SK-N-SH (cell line): ENCODE results near the gene AACS. TPM values are rescaled to one million over a fixed set of nuclear protein-coding genes. Genes with fewer than 3 reads are reported as not detected.

ENCODE experiments used
- CTCF ChIA-PET: fragments of 300-600, 350-600 bp; formaldehyde crosslinking; extraction: SDS; loops from one replicate; lab custom pipeline; 2021; lab: Yijun Ruan, JAX
- POLR2A ChIA-PET: fragments of 350-600 bp; sonication (Branson Sonifier 250); formaldehyde crosslinking; extraction: SDS; loops from one replicate; lab custom pipeline; 2020; ENCODE audit warnings: antibody characterized with exemption, inconsistent platforms; lab: Yijun Ruan, JAX
- DNase-seq: peaks from one replicate; pipeline ENCODE4 v3.0.0; 2012
- H2AFZ ChIP-seq: fragments of 200-600 bp; sonication (generic); 2 replicates; pipeline ENCODE4 v1.8.1; 2016; ENCODE audit warnings: antibody characterized with exemption, mild to moderate bottlenecking, low read depth
- H3F3A ChIP-seq: fragments of 200-600 bp; sonication (generic); replicated peaks from 2 replicates; pipeline ENCODE3; 2016; ENCODE audit warnings: antibody characterized with exemption, mild to moderate bottlenecking; ENCODE audit not compliant: insufficient read depth
- H3K27ac ChIP-seq, 2 experiments: fragments of 200-500 bp in 1 of 2; fragments of 200-600 bp in 1 of 2; sonication (Bioruptor generic) in 1 of 2; sonication (generic), shearing (Covaris generic) in 1 of 2; 2 replicates each; pipeline versions ENCODE4 v1.5.1 to v1.6.1; 2014 to 2016; ENCODE audit warnings: low read depth in 2 of 2, inconsistent platforms in 1 of 2, low read length in 1 of 2, mild to moderate bottlenecking in 1 of 2, mixed read lengths in 1 of 2
- H3K27me3 ChIP-seq: fragments of 200-600 bp; sonication (generic), shearing (Covaris generic); 2 replicates; pipeline ENCODE4 v1.6.1; 2016; ENCODE audit warnings: mixed run types; ENCODE audit not compliant: insufficient read depth
- H3K36me3 ChIP-seq, 2 experiments: fragments of 200-500 bp in 1 of 2; fragments of 200-600 bp in 1 of 2; sonication (Bioruptor generic) in 1 of 2; sonication (generic) in 1 of 2; replicated peaks in 1 of 2; 2 replicates each; pipeline versions ENCODE3 to v1.5.1; 2014 to 2016; ENCODE audit warnings: low read length in 1 of 2, mild to moderate bottlenecking in 1 of 2; ENCODE audit not compliant: insufficient read depth in 2 of 2, control insufficient read depth in 1 of 2
- H3K4me1 ChIP-seq, 2 experiments: fragments of 200-500 bp in 1 of 2; fragments of 200-600 bp in 1 of 2; sonication (Bioruptor generic) in 1 of 2; sonication (generic), shearing (Covaris generic) in 1 of 2; 2 replicates each; pipeline versions ENCODE4 v1.5.1 to v1.6.1; 2014 to 2016; ENCODE audit warnings: low read depth in 1 of 2, low read length in 1 of 2, mixed run types in 1 of 2; ENCODE audit not compliant: insufficient read depth in 2 of 2, control insufficient read depth in 1 of 2
- H3K4me2 ChIP-seq: fragments of 200-600 bp; sonication (generic), shearing (Covaris generic); 2 replicates; pipeline ENCODE4 v1.6.1; 2017; ENCODE audit warnings: mixed run types
- H3K4me3 ChIP-seq, 2 experiments: fragments of 200-500 bp in 1 of 2; fragments of 200-600 bp in 1 of 2; sonication (Bioruptor generic) in 1 of 2; sonication (generic), shearing (Covaris generic) in 1 of 2; 2 replicates each; pipeline versions ENCODE4 v1.5.1 to v1.8.1; 2014 to 2016; ENCODE audit warnings: low read depth in 2 of 2, inconsistent platforms in 1 of 2, low read length in 1 of 2, mild to moderate bottlenecking in 1 of 2, mixed read lengths in 1 of 2, moderate library complexity in 1 of 2
- H3K79me2 ChIP-seq: fragments of 200-600 bp; sonication (generic); 2 replicates; pipeline ENCODE4 v1.8.1; 2017; ENCODE audit warnings: mild to moderate bottlenecking; ENCODE audit not compliant: insufficient read depth
- H3K9ac ChIP-seq: fragments of 200-600 bp; sonication (generic); 2 replicates; pipeline ENCODE4 v1.6.1; 2017; ENCODE audit warnings: mixed run types
- H3K9me2 ChIP-seq: fragments of 200-600 bp; sonication (generic); 2 replicates; pipeline ENCODE4 v1.6.1; 2017; ENCODE audit warnings: mixed run types
- H3K9me3 ChIP-seq: fragments of 200-600 bp; sonication (generic); 2 replicates; pipeline ENCODE4 v1.6.1; 2017; ENCODE audit warnings: mixed run types, mild to moderate bottlenecking, moderate library complexity
- H4K20me1 ChIP-seq: fragments of 200-600 bp; sonication (generic); 2 replicates; pipeline ENCODE4 v1.6.1; 2017; ENCODE audit warnings: mild to moderate bottlenecking, mixed run types; ENCODE audit not compliant: insufficient read depth
- EP300 ChIP-seq, 2 experiments: IDR thresholded peaks; 2 replicates each; pipeline versions ENCODE4 v1.4.0 to v1.6.1; 2012; ENCODE audit warnings: borderline replicate concordance in 1 of 2, low read depth in 1 of 2, low read length in 1 of 2
- EZH2phosphoT487 ChIP-seq: fragments of 200-600 bp; sonication (generic); IDR thresholded peaks from 2 replicates; pipeline ENCODE4 v1.6.1; 2017; ENCODE audit warnings: low read depth, mixed run types, mild to moderate bottlenecking, antibody characterized with exemption, moderate library complexity, borderline replicate concordance
- FOSL2 ChIP-seq: IDR thresholded peaks from 2 replicates; pipeline ENCODE4 v1.4.0; 2012; ENCODE audit warnings: low read depth, mild to moderate bottlenecking, moderate library complexity, borderline replicate concordance
- FOXM1 ChIP-seq: IDR thresholded peaks from 2 replicates; pipeline ENCODE4 v1.4.0; 2012; ENCODE audit warnings: low read depth, mild to moderate bottlenecking
- GATA2 ChIP-seq: sonication (generic); formaldehyde crosslinking; IDR thresholded peaks from 2 replicates; pipeline ENCODE4 v1.5.0; 2020; ENCODE audit warnings: mild to moderate bottlenecking, missing genetic modification reagents
- IRF3 ChIP-seq: fragments of 150-350 bp; IDR thresholded peaks from 2 replicates; pipeline ENCODE4 v1.6.1; 2016; ENCODE audit warnings: mild to moderate bottlenecking, low read depth, low read length
- JUND ChIP-seq: IDR thresholded peaks from 2 replicates; pipeline ENCODE4 v1.4.0; 2012
- MAX ChIP-seq: IDR thresholded peaks from 2 replicates; pipeline ENCODE4 v1.4.0; 2012; ENCODE audit warnings: low read depth
- MEF2A ChIP-seq: IDR thresholded peaks from 2 replicates; pipeline ENCODE4 v1.4.0; 2012; ENCODE audit warnings: low read depth, borderline replicate concordance
- MXI1 ChIP-seq: IDR thresholded peaks from 2 replicates; pipeline ENCODE4 v1.6.1; 2012; ENCODE audit warnings: mild to moderate bottlenecking, low read depth, low read length, improper control_type of control experiment
- NRF1 ChIP-seq: IDR thresholded peaks from 2 replicates; pipeline ENCODE4 v1.6.1; 2012; ENCODE audit warnings: low read depth, mild to moderate bottlenecking, low read length
- REST ChIP-seq: IDR thresholded peaks from 2 replicates; pipeline ENCODE4 v1.6.1; 2012; ENCODE audit warnings: mild to moderate bottlenecking, low read depth, low read length, moderate library complexity
- RFX5 ChIP-seq: IDR thresholded peaks from 2 replicates; pipeline ENCODE4 v1.6.1; 2012; ENCODE audit warnings: mild to moderate bottlenecking, improper control_type of control experiment, low read length
- SIN3A ChIP-seq: IDR thresholded peaks from 2 replicates; pipeline ENCODE4 v1.6.1; 2012; ENCODE audit warnings: low read depth, mild to moderate bottlenecking, low read length, moderate library complexity, borderline replicate concordance
- TAF1 ChIP-seq: IDR thresholded peaks from 2 replicates; pipeline ENCODE4 v1.6.1; 2012; ENCODE audit warnings: low read depth, mild to moderate bottlenecking, low read length, moderate library complexity, borderline replicate concordance
- TCF12 ChIP-seq: IDR thresholded peaks from 2 replicates; pipeline ENCODE4 v1.4.0; 2012
- USF1 ChIP-seq: IDR thresholded peaks from 2 replicates; pipeline ENCODE4 v1.4.0; 2012; ENCODE audit warnings: low read depth, borderline replicate concordance
- ZBTB33 ChIP-seq: IDR thresholded peaks from 2 replicates; pipeline ENCODE4 v1.4.0; 2012; ENCODE audit warnings: low read depth, borderline replicate concordance
- WGBS: methylation state at CpG from one replicate; pipeline ENCODE4 v1.1.6; 2017; ENCODE audit warnings: low lambda C conversion rate; 5-methylcytosine and 5-hydroxymethylcytosine counted together
- polyA plus RNA-seq, 3 experiments: library from polyadenylated mRNA; depleted of rRNA; stranded (reverse); fragments of >200 nt; gene quantifications; 2 replicates each; pipeline ENCODE4 v1.2.3, GENCODE V29; 2012

AACS gene
- polyA plus RNA-seq, 1 of the 3 experiments (the other 2 are of a cell fraction), result 17.3 TPM

GRCh38 chr12:125033288-125033687, 31.9 kb upstream of the AACS start:
- no peak for DNase-seq
- peaks cover 0 to 2% of the 10 kb centered on the region in 2 experiments; a peak in 1 of 4 replicates for H3K4me1 ChIP-seq
- H3K79me2 ChIP-seq, result no peaks in the 10 kb centered on the region
- no peak overlapping the region for H3K9ac ChIP-seq
- no peak overlapping the region for H3K4me2 ChIP-seq
- POLR2A ChIA-PET, result no interaction called here
- 92% methylated on average over 9 of the region's 9 CpGs for WGBS
- H3K9me2 ChIP-seq, result no peaks in the 10 kb centered on the region
- no peak overlapping the region for H2AFZ ChIP-seq
- no peak overlapping the region for H3K27ac ChIP-seq
- H3K36me3 ChIP-seq, result no peaks in the 10 kb centered on the region
- no peaks in the 10 kb centered on the region for H4K20me1 ChIP-seq
- CTCF ChIA-PET, result no interaction called here
- H3K27me3 ChIP-seq, result no peaks in the 10 kb centered on the region
- TF ChIP-seq EP300 (IDR thresholded peaks at IDR 0.05; ENCODE audit: borderline replicate concordance in 1 of 2, low read depth in 1 of 2, low read length in 1 of 2), result no peak
- TF ChIP-seq, all 33 proteins: peak for 0
- Histone ChIP-seq H3F3A (peaks cover 3% of the 10 kb centered on the region), H3K9me3 (no peaks in the 10 kb centered on the region), H3K4me3 (no peak overlapping the region)

GRCh38 chr12:125038976-125039625, 26.1 kb upstream of the AACS start:
- Histone ChIP-seq H3K9ac (no peak overlapping the region), H3K9me2 (no peaks in the 10 kb centered on the region), H3K79me2 (no peaks in the 10 kb centered on the region), H3K27ac (no peak overlapping the region), H3K36me3 (no peaks in the 10 kb centered on the region), H3F3A (no peaks in the 10 kb centered on the region), H3K27me3 (no peaks in the 10 kb centered on the region), H3K9me3 (no peaks in the 10 kb centered on the region), H3K4me1 (no peaks in the 10 kb centered on the region), H3K4me2 (no peak overlapping the region), H4K20me1 (no peaks in the 10 kb centered on the region), H2AFZ (no peak overlapping the region), H3K4me3 (no peak overlapping the region)
- no peak for TF ChIP-seq MXI1
- TF ChIP-seq SIN3A, result no peak
- TF ChIP-seq GATA2, result no peak
- TF ChIP-seq MEF2A, result no peak
- no peak for TF ChIP-seq FOSL2
- no peak for TF ChIP-seq IRF3
- no peak for TF ChIP-seq RFX5
- no peak for TF ChIP-seq MAX
- no peak for TF ChIP-seq JUND
- no peak for TF ChIP-seq NRF1
- no peak for TF ChIP-seq TCF12
- no peak for TF ChIP-seq REST
- no peak for TF ChIP-seq EP300 (IDR thresholded peaks at IDR 0.05; ENCODE audit: borderline replicate concordance in 1 of 2, low read depth in 1 of 2, low read length in 1 of 2)
- no peak for TF ChIP-seq ZBTB33
- no peak for TF ChIP-seq FOXM1
- no peak for TF ChIP-seq TAF1
- no peak for TF ChIP-seq EZH2phosphoT487
- TF ChIP-seq USF1, result no peak
- POLR2A ChIA-PET, result no interaction called here
- WGBS, result 70% methylated on average over 6 of the region's 6 CpGs
- CTCF ChIA-PET, result interaction anchor here (0.9 to 1.2 kb wide), 2 partner anchors 47 to 99 kb away, joined by 3 read pairs; no protein-coding TSS in a partner anchor
- no peak for DNase-seq
